Epithelial cell of proximal tubule (primary cell): ENCODE measurements around the gene TCP11. TPM values are rescaled to one million over a fixed set of nuclear protein-coding genes. Genes with fewer than 3 reads are reported as not detected.

Source experiments
- DNase-seq: peaks from one replicate; pipeline ENCODE4 v3.0.0-alpha.2; 2011; ENCODE audit warnings: low read depth
- H3K4me3 ChIP-seq: 2 replicates; pipeline ENCODE4 v1.5.1; 2011; ENCODE audit warnings: low read depth, mild to moderate bottlenecking, low read length
- total RNA-seq: library from RNA; depleted of rRNA; stranded (reverse); fragments of >200 nt; gene quantifications from 2 replicates; pipeline ENCODE4 v1.2.3, GENCODE V29; 2015
- TF ChIP-seq, protein P1 (sequence below): conservative IDR thresholded peaks from 2 replicates; pipeline ENCODE4 v1.5.1; 2012; ENCODE audit warnings: low read depth, mild to moderate bottlenecking, low read length

Gene TCP11
- total RNA-seq, 1 donor from 2014 or later, result not detected

DNA sequence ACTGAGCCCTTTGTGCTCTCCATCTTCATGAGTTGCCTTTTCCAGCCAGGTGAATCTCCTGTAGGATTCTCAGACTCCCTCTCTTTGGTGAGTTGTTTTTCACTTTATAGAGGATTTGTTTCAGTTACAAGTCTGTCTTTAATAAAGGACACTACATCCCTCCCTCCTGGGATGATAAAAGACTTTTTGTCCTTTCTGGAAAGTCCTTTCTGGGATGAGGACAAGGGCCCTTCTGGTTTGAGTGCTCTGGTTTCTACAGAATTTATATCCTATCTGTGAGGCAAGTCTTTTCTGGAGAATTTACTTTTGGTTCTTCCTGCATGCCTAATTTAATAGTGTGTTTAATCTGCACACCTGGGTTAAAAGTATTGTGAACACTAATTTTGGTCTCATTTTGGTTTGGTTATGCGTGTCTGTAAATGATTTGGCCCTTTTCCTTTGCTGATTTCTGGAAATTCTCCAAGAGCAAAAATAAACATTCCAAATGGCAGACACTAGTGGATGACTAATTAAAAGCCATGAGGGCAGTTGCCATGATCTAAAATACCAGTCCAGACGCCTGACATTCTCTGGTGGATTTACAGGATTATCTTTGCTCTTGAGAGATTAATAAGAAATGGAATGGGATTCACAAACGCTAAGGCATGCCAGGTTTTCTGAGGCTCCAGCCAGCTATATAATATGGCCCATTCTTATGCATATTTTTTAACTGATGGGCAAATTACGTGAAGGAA is 44.8 kb downstream of the TCP11 start:
- TF ChIP-seq, protein P1, sequence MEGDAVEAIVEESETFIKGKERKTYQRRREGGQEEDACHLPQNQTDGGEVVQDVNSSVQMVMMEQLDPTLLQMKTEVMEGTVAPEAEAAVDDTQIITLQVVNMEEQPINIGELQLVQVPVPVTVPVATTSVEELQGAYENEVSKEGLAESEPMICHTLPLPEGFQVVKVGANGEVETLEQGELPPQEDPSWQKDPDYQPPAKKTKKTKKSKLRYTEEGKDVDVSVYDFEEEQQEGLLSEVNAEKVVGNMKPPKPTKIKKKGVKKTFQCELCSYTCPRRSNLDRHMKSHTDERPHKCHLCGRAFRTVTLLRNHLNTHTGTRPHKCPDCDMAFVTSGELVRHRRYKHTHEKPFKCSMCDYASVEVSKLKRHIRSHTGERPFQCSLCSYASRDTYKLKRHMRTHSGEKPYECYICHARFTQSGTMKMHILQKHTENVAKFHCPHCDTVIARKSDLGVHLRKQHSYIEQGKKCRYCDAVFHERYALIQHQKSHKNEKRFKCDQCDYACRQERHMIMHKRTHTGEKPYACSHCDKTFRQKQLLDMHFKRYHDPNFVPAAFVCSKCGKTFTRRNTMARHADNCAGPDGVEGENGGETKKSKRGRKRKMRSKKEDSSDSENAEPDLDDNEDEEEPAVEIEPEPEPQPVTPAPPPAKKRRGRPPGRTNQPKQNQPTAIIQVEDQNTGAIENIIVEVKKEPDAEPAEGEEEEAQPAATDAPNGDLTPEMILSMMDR, result no peak
- H3K4me3 ChIP-seq, result no peak overlapping the region
- peak; percentile 72 for DNase-seq

DNA sequence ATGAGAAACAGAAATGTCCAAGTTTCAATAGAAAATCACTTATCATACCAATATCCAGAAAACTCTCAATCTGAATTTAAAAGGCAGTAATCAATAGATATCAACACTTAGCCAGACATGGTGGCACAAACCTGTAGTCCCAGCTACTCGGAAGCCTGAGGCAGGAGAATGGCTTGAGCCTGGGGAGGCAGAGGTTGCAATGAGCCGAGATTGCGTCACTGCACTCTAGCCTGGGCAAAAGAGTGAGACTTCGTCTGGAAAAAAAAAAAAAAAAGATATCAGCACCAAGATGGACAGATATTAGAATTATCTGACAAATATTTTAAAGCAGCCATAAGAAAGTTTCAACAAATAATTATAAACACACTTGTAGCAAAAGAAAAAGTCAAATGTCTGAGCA is 47.0 kb downstream of the TCP11 start:
- DNase-seq, result no peak
- TF ChIP-seq, protein P1, result no peak

DNA sequence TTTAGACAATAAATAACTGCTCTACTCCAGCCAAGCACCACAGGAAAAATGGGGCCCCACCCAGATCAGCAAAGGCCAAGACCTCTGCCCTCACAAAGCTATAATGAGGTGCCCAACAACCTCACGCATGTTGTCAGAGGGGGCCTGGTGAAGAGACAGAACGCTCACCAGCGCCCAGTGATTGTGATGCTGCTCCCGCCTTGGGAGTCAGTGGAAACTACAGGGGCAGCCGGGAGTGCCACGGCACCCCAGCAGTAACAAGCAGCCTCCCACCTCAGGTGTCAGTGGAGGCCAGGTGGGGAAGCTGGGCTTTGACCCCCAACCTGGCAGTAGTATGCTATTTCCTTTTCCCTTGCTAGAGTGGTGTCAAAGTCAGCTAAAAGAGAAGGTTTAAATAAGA is 47.4 kb downstream of the TCP11 start:
- H3K4me3 ChIP-seq, result no peak overlapping the region
- no peak for DNase-seq
- TF ChIP-seq, protein P1, result no peak

More for the DNA sequence above, 47.0 kb downstream of the TCP11 start:
- no peak overlapping the region for H3K4me3 ChIP-seq

DNA sequence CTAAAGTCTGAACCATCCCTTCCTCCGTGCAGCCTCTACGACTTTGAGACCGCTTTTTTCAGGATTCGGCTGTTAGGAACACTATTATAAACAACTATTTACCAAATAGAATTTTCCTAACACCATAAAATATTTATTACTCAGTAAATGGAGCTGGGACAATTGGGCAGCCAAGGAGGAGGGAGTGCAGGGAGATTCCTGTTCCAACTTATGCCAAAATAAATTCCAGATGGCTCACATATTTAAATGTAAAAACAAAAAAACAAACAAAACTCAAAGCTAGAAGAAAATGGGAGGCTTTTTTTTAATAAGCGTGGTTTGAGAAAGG is 48.1 kb downstream of the TCP11 start:
- DNase-seq, result no peak
- TF ChIP-seq, protein P1, result no peak
- H3K4me3 ChIP-seq, result no peak overlapping the region

DNA sequence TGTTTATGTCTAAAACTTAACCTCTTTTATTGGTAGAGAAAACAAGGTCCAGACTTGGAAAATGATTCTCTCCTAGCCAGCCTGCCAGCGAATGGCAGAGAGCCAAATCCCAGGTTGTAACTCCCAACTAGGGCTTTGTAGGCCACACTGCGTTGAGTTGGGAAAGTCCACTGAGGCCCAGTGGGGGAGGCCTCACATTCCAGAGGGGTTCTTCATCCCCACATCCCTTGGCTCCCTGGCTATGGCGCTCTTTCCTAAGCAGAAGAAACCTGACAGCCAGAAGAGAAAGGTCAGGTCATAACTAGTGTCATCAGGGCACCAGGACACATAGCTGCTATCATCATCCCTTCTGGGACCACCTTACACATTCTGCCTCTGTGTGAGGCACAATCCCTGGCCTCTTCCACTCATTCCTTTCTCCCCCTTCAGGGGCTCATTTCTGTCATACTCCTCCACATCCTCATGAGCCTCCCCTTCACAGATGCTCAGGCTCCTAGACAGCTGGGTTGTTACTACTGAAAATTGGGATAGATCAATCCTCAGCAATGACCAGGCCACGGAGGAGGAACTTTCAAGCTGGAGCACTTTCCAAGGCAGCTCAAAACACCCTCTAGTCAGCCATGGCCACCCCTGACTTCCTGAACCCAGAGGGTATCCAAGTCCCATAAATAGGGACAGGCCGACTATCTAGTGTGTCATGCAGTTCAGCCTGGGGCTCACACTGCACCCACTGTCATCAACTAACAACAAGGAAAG is 48.6 kb downstream of the TCP11 start:
- peak; percentile 36 for DNase-seq
- H3K4me3 ChIP-seq, result no peak overlapping the region

DNA sequence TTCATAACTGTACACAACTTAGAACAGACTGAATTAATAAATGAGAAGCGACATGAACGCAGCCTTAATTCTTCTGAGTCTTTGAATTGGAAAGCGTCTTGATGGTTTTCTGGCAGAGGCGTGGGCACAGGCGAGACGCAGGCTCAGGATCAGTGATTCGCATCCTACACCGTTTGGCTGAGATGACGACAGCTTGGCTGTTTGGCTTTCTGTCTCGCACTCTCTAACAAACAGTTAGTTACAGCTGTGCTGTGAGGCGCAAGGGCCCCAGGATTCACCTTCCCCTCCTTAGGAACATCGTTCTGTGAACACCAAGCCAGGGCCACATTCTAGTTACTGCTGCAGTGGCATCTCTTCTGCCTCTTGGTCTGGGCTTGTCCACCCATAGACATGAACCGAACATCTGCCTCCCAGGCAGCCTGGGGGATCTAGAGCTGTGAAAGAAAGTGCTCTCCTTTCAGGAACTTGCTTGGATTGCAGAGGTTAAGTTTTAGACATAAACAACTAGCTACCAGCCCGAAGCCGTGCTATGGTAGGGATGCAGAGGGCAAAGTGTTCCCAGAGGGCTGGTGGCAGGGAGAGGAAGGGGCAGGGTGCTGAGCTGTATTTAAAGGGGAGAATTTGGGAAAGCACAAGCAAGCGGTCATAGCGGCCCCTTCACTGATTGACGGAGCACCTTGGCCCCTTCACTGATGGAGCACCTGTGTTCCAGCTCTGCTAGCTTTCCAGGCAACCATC is 49.6 kb downstream of the TCP11 start:
- no peak for DNase-seq
- H3K4me3 ChIP-seq, result no peak overlapping the region
- TF ChIP-seq, protein P1, result no peak

More for the DNA sequence above, 48.6 kb downstream of the TCP11 start:
- TF ChIP-seq, protein P1, result no peak
